D721Med (cell line): Measurements from ENCODE around the gene GPR55.

Experiments used
- DNase-seq: peaks from one replicate; pipeline ENCODE4 v3.0.0; 2011; ENCODE audit warnings: low spot score; ENCODE audit not compliant: insufficient read length
- FAIRE-seq: peaks from 2 replicates; lab custom pipeline; 2011; peaks lifted over from hg19 to GRCh38; lab: Jason Lieb, UNC
- TF ChIP-seq, protein P1 (sequence below): IDR thresholded peaks from 2 replicates; pipeline ENCODE4 v1.5.1; 2012; ENCODE audit warnings: mild to moderate bottlenecking, control low read depth; ENCODE audit not compliant: insufficient read depth; ENCODE audit errors: missing control alignments

GPR55 gene

DNA sequence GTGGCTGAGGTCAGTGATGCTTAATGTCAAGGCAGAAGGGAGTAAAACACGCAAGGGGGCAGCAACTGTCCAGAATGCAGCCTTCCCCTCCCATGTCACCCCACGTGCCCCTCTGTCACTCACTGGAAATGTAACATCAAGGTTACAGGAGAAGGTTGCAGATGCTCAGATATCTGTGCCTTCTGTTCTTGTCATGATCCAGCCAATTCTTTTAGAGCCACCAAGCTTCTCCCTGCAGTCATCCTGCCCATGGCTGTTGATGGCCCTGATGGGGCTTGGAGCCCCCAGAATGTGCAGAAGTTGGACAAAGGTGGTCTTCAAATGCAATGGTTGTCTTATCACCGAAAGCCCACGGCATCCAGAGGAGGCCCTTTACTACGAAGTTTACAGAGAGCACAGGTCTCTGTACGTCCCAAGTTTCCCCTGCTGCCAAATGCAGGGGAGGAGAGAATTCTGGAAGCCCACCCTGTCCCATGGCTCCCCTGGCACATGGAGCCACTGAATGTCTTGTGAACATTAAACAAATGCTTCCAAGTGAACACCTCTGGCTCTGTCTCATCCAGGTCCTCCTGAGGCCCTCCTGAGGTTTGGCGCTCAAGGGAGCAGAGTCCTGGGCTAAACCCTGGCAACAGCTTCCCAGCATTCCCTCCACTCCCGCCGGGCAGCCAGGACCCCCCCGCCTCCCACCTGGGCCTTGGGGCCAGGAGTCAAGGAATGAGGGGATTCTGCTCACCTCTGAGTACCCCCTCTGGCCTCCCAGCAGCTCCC lies 4.5 kb upstream of the GPR55 start:
- TF ChIP-seq, protein P1, sequence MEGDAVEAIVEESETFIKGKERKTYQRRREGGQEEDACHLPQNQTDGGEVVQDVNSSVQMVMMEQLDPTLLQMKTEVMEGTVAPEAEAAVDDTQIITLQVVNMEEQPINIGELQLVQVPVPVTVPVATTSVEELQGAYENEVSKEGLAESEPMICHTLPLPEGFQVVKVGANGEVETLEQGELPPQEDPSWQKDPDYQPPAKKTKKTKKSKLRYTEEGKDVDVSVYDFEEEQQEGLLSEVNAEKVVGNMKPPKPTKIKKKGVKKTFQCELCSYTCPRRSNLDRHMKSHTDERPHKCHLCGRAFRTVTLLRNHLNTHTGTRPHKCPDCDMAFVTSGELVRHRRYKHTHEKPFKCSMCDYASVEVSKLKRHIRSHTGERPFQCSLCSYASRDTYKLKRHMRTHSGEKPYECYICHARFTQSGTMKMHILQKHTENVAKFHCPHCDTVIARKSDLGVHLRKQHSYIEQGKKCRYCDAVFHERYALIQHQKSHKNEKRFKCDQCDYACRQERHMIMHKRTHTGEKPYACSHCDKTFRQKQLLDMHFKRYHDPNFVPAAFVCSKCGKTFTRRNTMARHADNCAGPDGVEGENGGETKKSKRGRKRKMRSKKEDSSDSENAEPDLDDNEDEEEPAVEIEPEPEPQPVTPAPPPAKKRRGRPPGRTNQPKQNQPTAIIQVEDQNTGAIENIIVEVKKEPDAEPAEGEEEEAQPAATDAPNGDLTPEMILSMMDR = no peak
- DNase-seq = no peak
- FAIRE-seq = no peak

DNA sequence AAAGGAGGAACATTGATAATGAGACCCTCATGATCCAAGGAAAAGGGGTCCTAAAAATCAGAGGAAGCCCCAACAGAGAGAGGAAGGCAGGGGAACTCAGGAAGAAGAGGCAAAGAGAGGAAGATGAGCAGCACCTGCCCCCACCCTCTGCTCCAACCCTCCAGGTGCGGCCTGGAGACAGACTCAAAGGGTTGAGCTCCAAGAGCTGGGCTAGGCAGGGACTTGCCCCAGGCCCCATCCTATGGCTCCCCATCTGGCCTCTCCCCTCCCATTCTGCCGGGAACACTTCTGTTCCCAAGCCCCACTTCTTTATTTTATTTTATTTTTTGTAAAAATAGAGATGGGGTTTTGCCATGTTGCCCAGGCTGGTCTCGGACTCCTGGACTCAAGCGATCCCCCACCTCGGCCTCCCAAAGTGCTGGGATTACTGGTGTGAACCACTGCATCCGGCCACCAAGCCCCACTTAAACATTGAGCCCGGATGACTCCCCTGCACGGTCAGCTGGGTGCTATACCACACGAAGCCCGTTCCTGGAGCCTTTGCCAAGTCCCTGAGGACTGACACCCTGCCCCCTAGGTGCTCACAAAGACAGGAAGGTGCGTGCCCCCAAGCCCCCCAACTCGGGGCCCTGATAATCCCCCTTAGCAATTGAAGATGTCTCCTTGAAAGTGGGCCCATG lies 3.8 kb upstream of the GPR55 start:
- no peak for DNase-seq
- TF ChIP-seq, protein P1 = no peak
- no peak for FAIRE-seq

GRCh38 chr2:230927711-230928341 lies 2.8 kb upstream of the GPR55 start:
- TF ChIP-seq, protein P1 = no peak
- no peak for DNase-seq
- no peak for FAIRE-seq

DNA sequence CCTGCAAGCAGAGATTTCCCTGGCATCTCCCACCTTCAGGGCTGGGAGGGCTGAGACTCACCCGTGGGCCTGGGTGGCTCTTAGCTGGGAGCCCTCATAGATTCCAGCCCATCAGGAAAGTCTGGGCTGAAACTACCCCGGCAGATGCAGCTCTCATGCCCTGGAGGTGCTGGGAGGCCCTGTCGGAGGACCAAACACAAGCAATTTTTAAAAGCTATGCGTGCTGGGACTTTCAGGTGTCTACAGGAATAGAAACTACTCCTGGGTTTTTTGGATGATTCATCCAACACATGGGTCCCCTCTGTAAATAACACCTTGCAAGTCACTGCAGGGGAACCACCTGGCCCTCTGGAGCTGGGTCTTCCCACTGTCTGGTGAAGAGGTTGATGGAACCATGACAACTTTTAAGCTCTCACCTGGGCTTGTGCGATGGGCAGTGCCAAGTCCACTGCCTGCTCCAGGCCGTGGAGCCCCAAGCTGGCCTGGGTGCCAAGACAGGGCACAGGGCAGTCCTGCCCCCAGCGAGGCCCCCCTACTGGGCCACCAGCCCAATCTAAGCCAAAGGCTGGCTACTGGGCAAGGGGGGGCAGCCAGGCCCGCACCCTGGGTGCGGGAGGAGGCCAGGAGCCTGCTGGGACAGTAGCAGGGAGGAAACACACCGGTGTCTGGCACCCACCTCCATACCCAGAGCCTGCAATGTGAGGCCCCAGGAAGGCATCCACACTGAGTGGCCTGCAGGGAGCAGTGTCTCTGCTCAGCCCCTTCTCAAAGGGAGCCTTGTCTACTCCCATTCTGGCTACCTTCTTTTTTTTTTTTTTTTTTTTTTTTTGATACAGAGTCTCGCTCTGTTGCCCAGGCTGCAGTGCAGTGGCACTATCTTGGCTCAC lies 1.1 kb upstream of the GPR55 start:
- TF ChIP-seq, protein P1 = no peak
- FAIRE-seq (no peak), DNase-seq (no peak)

DNA sequence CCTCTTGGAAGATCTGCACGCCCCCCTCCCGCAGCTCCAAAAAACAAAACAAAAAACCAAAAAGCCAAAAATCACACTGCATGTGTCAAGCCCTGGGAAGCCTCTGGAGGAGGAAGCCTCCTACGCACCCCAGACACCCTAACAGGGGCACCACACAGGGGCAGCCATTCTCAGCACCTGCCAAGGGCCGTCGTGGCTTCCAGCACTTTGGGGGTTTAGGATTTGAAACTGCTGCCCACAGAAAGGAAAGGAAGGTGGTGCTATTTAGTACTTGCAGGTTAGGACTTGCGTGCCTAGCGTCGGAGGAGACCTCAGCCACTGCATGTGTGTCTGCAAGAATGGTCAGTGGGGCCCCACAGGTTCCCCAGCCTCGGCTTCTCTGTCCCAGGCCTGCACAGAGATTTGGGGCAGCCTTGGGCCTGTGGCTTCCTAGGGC lies 419 bp upstream of the GPR55 start:
- DNase-seq (no peak), FAIRE-seq (no peak)
- TF ChIP-seq, protein P1 = no peak

- DNase-seq (no peak), FAIRE-seq (no peak)
- TF ChIP-seq, protein P1 = no peak
These were observed 961 bp downstream of the GPR55 start for GRCh38 chr2:230924092-230924469.
